HCT116 (cell line): ENCODE measurements around the gene KHK. TPM values are rescaled to one million over a fixed set of nuclear protein-coding genes. Genes with fewer than 3 reads are reported as not detected.

ENCODE experiments used
- ATAC-seq: fragments of 200-7000 bp; cut with Tn5 transposase; 2 replicates; pipeline ENCODE4 v1.9.1; 2020; ENCODE audit warnings: mild to moderate bottlenecking, moderate library complexity
- BruUV-seq: library from RNA; stranded (reverse); fragments of 400-500 nt; replicated peaks from 2 replicates; lab custom pipeline; 2021; lab: Mats Ljungman, UMichigan
- CTCF ChIA-PET: fragments of 300-600 bp; sonication (Branson Sonifier 250); formaldehyde crosslinking; loops from one replicate; lab custom pipeline; 2021; ENCODE audit warnings: antibody characterized with exemption; lab: Charles Lee
- POLR2A ChIA-PET: fragments of 300-600, 350-600 bp; sonication (Branson Sonifier 250); formaldehyde crosslinking; loops from one replicate; lab custom pipeline; 2021; ENCODE audit warnings: antibody characterized with exemption; lab: Charles Lee
- RAD21 ChIA-PET, 2 experiments: fragments of 300-600 bp; sonication (Branson Sonifier 250); formaldehyde crosslinking; loops; one replicate each; lab custom pipeline; 2023; ENCODE audit warnings: low total read pairs in 2 of 2; ENCODE audit not compliant: uncharacterized antibody in 2 of 2, unreplicated experiment in 2 of 2, low non-redundant PET in 1 of 2; lab: Charles Lee
- DNase-seq: peaks from one replicate; pipeline ENCODE4 v3.0.0-alpha.2; 2010; ENCODE audit warnings: low read depth, low spot score
- H2AFZ ChIP-seq: fragments of 200-600 bp; shearing (Covaris generic), sonication (generic); 2 replicates; pipeline ENCODE4 v1.6.1; 2017; ENCODE audit warnings: low read depth, mixed run types, mixed read lengths, antibody characterized with exemption, low read length; ENCODE audit not compliant: poor library complexity, severe bottlenecking
- H3K27ac ChIP-seq: 2 replicates; pipeline ENCODE4 v1.5.1; 2012; ENCODE audit warnings: low read depth, low read length
- H3K27me3 ChIP-seq: fragments of 200-600 bp; sonication (generic); 2 replicates; pipeline ENCODE4 v1.6.1; 2016; ENCODE audit warnings: mixed run types, low read length, mixed read lengths; ENCODE audit not compliant: insufficient read depth
- H3K36me3 ChIP-seq, 2 experiments: fragments of 200-500 bp in 1 of 2; fragments of 200-600 bp in 1 of 2; sonication (Bioruptor generic) in 1 of 2; sonication (generic) in 1 of 2; 2 replicates each; pipeline versions ENCODE4 v1.5.1 to v1.6.1; 2014 to 2016; ENCODE audit warnings: low read length in 2 of 2, inconsistent platforms in 1 of 2, mixed read lengths in 1 of 2, mixed run types in 1 of 2; ENCODE audit not compliant: insufficient read depth in 2 of 2, control insufficient read depth in 1 of 2
- H3K4me1 ChIP-seq, 2 experiments: fragments of 200-600 bp in 1 of 2; sonication (generic) in 1 of 2; 2 replicates each; pipeline versions ENCODE4 v1.5.1 to v1.6.1; 2012 to 2017; ENCODE audit warnings: low read length in 2 of 2, inconsistent platforms in 1 of 2, mild to moderate bottlenecking in 1 of 2, mixed read lengths in 1 of 2, mixed run types in 1 of 2, moderate library complexity in 1 of 2; ENCODE audit not compliant: insufficient read depth in 2 of 2, control insufficient read depth in 1 of 2
- H3K4me2 ChIP-seq: fragments of 200-600 bp; sonication (generic); 2 replicates; pipeline ENCODE4 v1.6.1; 2017; ENCODE audit warnings: mixed run types, low read length, mixed read lengths
- H3K4me3 ChIP-seq, 2 experiments: fragments of 200-600 bp in 1 of 2; sonication (generic) in 1 of 2; replicated peaks in 1 of 2; 2 replicates each; pipeline ENCODE4 v1.5.1; 2011 to 2016; ENCODE audit warnings: low read length in 2 of 2, control low read depth in 1 of 2, low read depth in 1 of 2, mild to moderate bottlenecking in 1 of 2, mixed read lengths in 1 of 2, mixed run types in 1 of 2
- H3K79me2 ChIP-seq: fragments of 200-600 bp; sonication (generic); 2 replicates; pipeline ENCODE4 v1.6.1; 2017; ENCODE audit warnings: mild to moderate bottlenecking, mixed run types, low read length, moderate library complexity, mixed read lengths; ENCODE audit not compliant: insufficient read depth
- H3K9ac ChIP-seq: fragments of 200-600 bp; sonication (generic); 2 replicates; pipeline ENCODE4 v1.6.1; 2016; ENCODE audit warnings: low read length, mixed read lengths
- H3K9me2 ChIP-seq: fragments of 200-600 bp; sonication (generic), shearing (Covaris generic); 2 replicates; pipeline ENCODE4 v1.6.1; 2017; ENCODE audit warnings: mixed run types, mild to moderate bottlenecking, moderate library complexity; ENCODE audit not compliant: insufficient read depth
- H3K9me3 ChIP-seq, 2 experiments: fragments of 200-500 bp in 1 of 2; fragments of 200-600 bp in 1 of 2; sonication (Bioruptor generic) in 1 of 2; sonication (generic) in 1 of 2; 2 replicates each; pipeline ENCODE4 v1.6.1; 2014 to 2017; ENCODE audit warnings: low read length in 2 of 2, mixed read lengths in 2 of 2, inconsistent platforms in 1 of 2, low read depth in 1 of 2, mild to moderate bottlenecking in 1 of 2, mixed run types in 1 of 2, moderate library complexity in 1 of 2; ENCODE audit not compliant: control insufficient read depth in 1 of 2, insufficient read depth in 1 of 2
- H4K20me1 ChIP-seq: fragments of 200-600 bp; sonication (generic), shearing (Covaris generic); 2 replicates; pipeline ENCODE4 v1.6.1; 2017; ENCODE audit warnings: mixed run types, mild to moderate bottlenecking, moderate library complexity; ENCODE audit not compliant: insufficient read depth
- CBX3 ChIP-seq: IDR thresholded peaks from 2 replicates; pipeline ENCODE4 v1.6.1; 2012; ENCODE audit warnings: low read depth
- CEBPB ChIP-seq: IDR thresholded peaks from 2 replicates; pipeline ENCODE4 v1.6.1; 2012; ENCODE audit warnings: low read depth
- EGR1 ChIP-seq: IDR thresholded peaks from 2 replicates; pipeline ENCODE4 v1.6.1; 2012; ENCODE audit warnings: low read depth
- ELF1 ChIP-seq: IDR thresholded peaks from 2 replicates; pipeline ENCODE4 v1.6.1; 2012; ENCODE audit warnings: low read depth, borderline replicate concordance
- EZH2 ChIP-seq: fragments of 200-600 bp; sonication (generic); IDR thresholded peaks from 2 replicates; pipeline ENCODE4 v1.6.1; 2017; ENCODE audit warnings: antibody characterized with exemption, mixed run types
- FOSL1 ChIP-seq: IDR thresholded peaks from 2 replicates; pipeline ENCODE4 v1.6.1; 2012; ENCODE audit warnings: low read depth
- JUND ChIP-seq: IDR thresholded peaks from 2 replicates; pipeline ENCODE4 v1.6.1; 2012
- POLR2A ChIP-seq: IDR thresholded peaks from 2 replicates; pipeline ENCODE4 v1.7.0; 2011; ENCODE audit warnings: borderline replicate concordance; ENCODE audit not compliant: insufficient read depth, insufficient read length; ENCODE audit errors: extremely low read depth
- SRF ChIP-seq: IDR thresholded peaks from 2 replicates; pipeline ENCODE4 v1.6.1; 2012; ENCODE audit warnings: low read depth
- TCF7L2 ChIP-seq: IDR thresholded peaks from 2 replicates; pipeline ENCODE4 v1.7.0; 2011; ENCODE audit warnings: borderline replicate concordance, inconsistent platforms; ENCODE audit not compliant: insufficient read depth, insufficient read length; ENCODE audit errors: extremely low read depth
- YY1 ChIP-seq: IDR thresholded peaks from 2 replicates; pipeline ENCODE4 v1.6.1; 2011; ENCODE audit warnings: low read length, low read depth, moderate library complexity, mild to moderate bottlenecking; ENCODE audit not compliant: insufficient replicate concordance; ENCODE audit errors: extremely low read depth
- ZNF274 ChIP-seq: fragments of 200-500 bp; sonication (Bioruptor generic); IDR thresholded peaks from 2 replicates; pipeline ENCODE4 v1.6.1; 2014; ENCODE audit warnings: mild to moderate bottlenecking, low read depth, low read length, inconsistent platforms
- intact Hi-C: fragments of 100-400 bp; cut with micrococcal nuclease; formaldehyde crosslinking; loops from 2 replicates; pipeline ENCODE4 v1.10.0; 2022
- total RNA-seq: library from RNA; stranded (reverse); gene quantifications from one replicate; pipeline ENCODE4 v1.2.1, GENCODE V29; 2021; ENCODE audit not compliant: unreplicated experiment
- TF ChIP-seq, protein P1 (sequence below): IDR thresholded peaks from 2 replicates; pipeline ENCODE4 v1.6.1; 2011; ENCODE audit warnings: mild to moderate bottlenecking, low read length, moderate library complexity; ENCODE audit not compliant: insufficient replicate concordance; ENCODE audit errors: extremely low read depth
- TF ChIP-seq, protein P2 (sequence below): IDR thresholded peaks from 2 replicates; pipeline ENCODE4 v1.6.1; 2012
- TF ChIP-seq, protein P3 (sequence below), 3 experiments: fragments of 200-600 bp in 1 of 3; sonication (generic) in 1 of 3; IDR thresholded peaks in 2 of 3; conservative IDR thresholded peaks in 1 of 3; 2 replicates each; pipeline ENCODE4 v1.5.1; 2012 to 2017; ENCODE audit warnings: low read depth in 2 of 3, low read length in 2 of 3, antibody characterized with exemption in 1 of 3, borderline replicate concordance in 1 of 3, control low read depth in 1 of 3, mild to moderate bottlenecking in 1 of 3, mixed read lengths in 1 of 3, mixed run types in 1 of 3, moderate library complexity in 1 of 3; ENCODE audit not compliant: insufficient read depth in 1 of 3

Gene KHK
- total RNA-seq, 1 experiment from 2014 or later = 6.7 TPM

DNA sequence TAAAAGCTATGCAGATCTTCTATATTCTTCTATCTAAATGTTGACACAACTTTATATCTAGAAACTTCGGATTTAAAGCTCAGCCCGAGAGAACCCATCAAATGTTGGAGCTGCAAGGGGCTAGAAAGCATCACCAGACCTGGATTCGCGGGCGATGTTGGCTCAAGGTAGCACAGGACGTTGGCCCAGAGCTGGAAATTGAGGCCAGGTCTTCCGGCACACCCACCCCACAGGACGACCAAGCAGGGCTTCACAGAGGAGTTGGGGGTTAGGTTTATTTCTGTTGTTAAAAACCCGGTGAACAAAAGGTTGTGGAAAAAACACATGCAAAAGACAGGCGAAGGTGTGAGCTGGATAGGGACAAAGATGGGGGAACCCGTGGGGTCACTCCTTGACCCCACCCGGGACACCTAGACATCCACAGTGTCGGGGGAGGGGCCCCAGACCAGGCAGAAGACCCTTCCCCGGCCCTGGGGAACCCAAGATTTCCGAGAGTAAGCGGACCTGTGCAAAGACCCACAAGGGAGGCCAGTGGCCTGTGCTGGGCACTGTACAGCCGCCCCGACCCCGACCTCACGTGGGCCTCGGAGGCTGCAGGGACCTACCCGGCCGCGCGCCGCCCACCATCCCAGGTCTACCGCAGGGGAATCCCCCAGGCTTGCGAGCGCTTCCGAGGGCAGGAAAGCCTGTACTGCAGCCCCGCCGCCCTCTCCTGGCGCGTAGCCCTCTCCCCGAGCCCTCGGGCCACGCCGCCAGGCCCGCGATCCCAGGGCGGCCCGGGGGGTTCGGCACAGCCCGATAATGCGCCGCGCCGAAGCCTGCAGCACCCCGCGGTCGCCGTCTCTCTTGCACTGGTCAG lies 36.9 kb upstream of the KHK start:
- TF ChIP-seq, protein P1, sequence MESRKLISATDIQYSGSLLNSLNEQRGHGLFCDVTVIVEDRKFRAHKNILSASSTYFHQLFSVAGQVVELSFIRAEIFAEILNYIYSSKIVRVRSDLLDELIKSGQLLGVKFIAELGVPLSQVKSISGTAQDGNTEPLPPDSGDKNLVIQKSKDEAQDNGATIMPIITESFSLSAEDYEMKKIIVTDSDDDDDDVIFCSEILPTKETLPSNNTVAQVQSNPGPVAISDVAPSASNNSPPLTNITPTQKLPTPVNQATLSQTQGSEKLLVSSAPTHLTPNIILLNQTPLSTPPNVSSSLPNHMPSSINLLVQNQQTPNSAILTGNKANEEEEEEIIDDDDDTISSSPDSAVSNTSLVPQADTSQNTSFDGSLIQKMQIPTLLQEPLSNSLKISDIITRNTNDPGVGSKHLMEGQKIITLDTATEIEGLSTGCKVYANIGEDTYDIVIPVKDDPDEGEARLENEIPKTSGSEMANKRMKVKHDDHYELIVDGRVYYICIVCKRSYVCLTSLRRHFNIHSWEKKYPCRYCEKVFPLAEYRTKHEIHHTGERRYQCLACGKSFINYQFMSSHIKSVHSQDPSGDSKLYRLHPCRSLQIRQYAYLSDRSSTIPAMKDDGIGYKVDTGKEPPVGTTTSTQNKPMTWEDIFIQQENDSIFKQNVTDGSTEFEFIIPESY = no peak
- no peak for TF ChIP-seq SRF
- no peak for TF ChIP-seq JUND
- TF ChIP-seq YY1 = no peak
- no peak for TF ChIP-seq FOSL1
- no peak for TF ChIP-seq EZH2
- TF ChIP-seq CBX3 = no peak
- TF ChIP-seq ZNF274 = no peak
- TF ChIP-seq EGR1 = no peak
- TF ChIP-seq CEBPB = no peak
- TF ChIP-seq, protein P2, sequence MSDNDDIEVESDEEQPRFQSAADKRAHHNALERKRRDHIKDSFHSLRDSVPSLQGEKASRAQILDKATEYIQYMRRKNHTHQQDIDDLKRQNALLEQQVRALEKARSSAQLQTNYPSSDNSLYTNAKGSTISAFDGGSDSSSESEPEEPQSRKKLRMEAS = no peak
- no peak for TF ChIP-seq ELF1
- no peak for TF ChIP-seq POLR2A
- no peak for TF ChIP-seq TCF7L2
- TF ChIP-seq, protein P3, sequence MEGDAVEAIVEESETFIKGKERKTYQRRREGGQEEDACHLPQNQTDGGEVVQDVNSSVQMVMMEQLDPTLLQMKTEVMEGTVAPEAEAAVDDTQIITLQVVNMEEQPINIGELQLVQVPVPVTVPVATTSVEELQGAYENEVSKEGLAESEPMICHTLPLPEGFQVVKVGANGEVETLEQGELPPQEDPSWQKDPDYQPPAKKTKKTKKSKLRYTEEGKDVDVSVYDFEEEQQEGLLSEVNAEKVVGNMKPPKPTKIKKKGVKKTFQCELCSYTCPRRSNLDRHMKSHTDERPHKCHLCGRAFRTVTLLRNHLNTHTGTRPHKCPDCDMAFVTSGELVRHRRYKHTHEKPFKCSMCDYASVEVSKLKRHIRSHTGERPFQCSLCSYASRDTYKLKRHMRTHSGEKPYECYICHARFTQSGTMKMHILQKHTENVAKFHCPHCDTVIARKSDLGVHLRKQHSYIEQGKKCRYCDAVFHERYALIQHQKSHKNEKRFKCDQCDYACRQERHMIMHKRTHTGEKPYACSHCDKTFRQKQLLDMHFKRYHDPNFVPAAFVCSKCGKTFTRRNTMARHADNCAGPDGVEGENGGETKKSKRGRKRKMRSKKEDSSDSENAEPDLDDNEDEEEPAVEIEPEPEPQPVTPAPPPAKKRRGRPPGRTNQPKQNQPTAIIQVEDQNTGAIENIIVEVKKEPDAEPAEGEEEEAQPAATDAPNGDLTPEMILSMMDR (IDR thresholded peaks at IDR 0.05 in 2 of 3, conservative IDR thresholded peaks at IDR 0.05 in 1 of 3; ENCODE audit: borderline replicate concordance in 1 of 3, insufficient read depth in 1 of 3, low read depth in 2 of 3, low read length in 2 of 3) = no peak
- no peaks in the 10 kb centered on the region for H3K9me3 ChIP-seq
- peak overlapping the region; percentile 100 for H3K4me2 ChIP-seq
- no TSS peak for BruUV-seq
- ChIA-PET RAD21 (interaction anchor here in 1 of 2 experiments (2.1 kb wide), 1 partner anchor 88 kb away, joined by 7 read pairs; no protein-coding TSS in a partner anchor), CTCF (interaction anchor here (1.3 to 2.3 kb wide), 4 partner anchors 33 to 203 kb away, joined by 3 to 21 read pairs (median 4); no protein-coding TSS in a partner anchor), POLR2A (interaction anchor here (0.9 to 1.0 kb wide), 2 partner anchors 16 to 37 kb away, joined by 3 read pairs; partner anchors contain the start of gene KHK)
- H3K9ac ChIP-seq = peak overlapping the region; percentile 57
- no peaks in the 10 kb centered on the region for H3K79me2 ChIP-seq
- intact Hi-C loops = loop anchor here (1.0 kb wide), 2 partner anchors 17 to 88 kb away; partner anchors contain the start of gene TMEM214
- H3K27me3 ChIP-seq = no peaks in the 10 kb centered on the region
- H3K27ac ChIP-seq = peak overlapping the region; percentile 61
- peak overlapping the region; percentile 44 to 94 for H3K4me3 ChIP-seq
- peaks cover 11 to 25% of the 10 kb centered on the region in 2 experiments for H3K4me1 ChIP-seq
- no peaks in the 10 kb centered on the region for H3K36me3 ChIP-seq
- H3K9me2 ChIP-seq = no peaks in the 10 kb centered on the region
- DNase-seq (no peak), ATAC-seq (no peak; the same call in 1 of the 2 replicates)
- H2AFZ ChIP-seq = no peak overlapping the region
- no peaks in the 10 kb centered on the region for H4K20me1 ChIP-seq
